Naive B cell (primary cell): ENCODE measurements around the gene HOXD11. TPM values are rescaled to one million over a fixed set of nuclear protein-coding genes. Genes with fewer than 3 reads are reported as not detected.

Source experiments
- ATAC-seq, 2 donors: fragments of 150-1000 bp; cut with Tn5 transposase; 2 replicates each; pipeline ENCODE4 v1.10.0; 2021; ENCODE audit warnings: low read depth in 2 of 2, mild to moderate bottlenecking in 2 of 2, moderate library complexity in 2 of 2
- DNase-seq: peaks from one replicate; pipeline ENCODE4 v3.0.0; 2022
- H3K27ac Mint-ChIP-seq, 6 donors: one replicate each; pipeline ENCODE4 v1.8.0; 2020 to 2022; ENCODE audit warnings: mild to moderate bottlenecking in 6 of 6, mixed read lengths in 6 of 6, moderate library complexity in 5 of 6, inconsistent platforms in 2 of 6
- H3K27me3 Mint-ChIP-seq, 3 donors: one replicate each; pipeline ENCODE4 v1.8.0; 2021 to 2022; ENCODE audit warnings: mixed read lengths in 3 of 3, mild to moderate bottlenecking in 1 of 3
- H3K36me3 Mint-ChIP-seq, 2 donors: one replicate each; pipeline ENCODE4 v1.8.0; 2020 to 2022; ENCODE audit warnings: mixed read lengths in 2 of 2, inconsistent platforms in 1 of 2, mild to moderate bottlenecking in 1 of 2
- H3K4me1 Mint-ChIP-seq, 3 donors: one replicate each; pipeline ENCODE4 v1.8.0; 2020 to 2022; ENCODE audit warnings: mixed read lengths in 3 of 3, inconsistent platforms in 1 of 3, mild to moderate bottlenecking in 1 of 3, moderate library complexity in 1 of 3
- H3K4me3 Mint-ChIP-seq, 8 donors: one replicate each; pipeline ENCODE4 v1.8.0; 2020 to 2022; ENCODE audit warnings: mild to moderate bottlenecking in 8 of 8, mixed read lengths in 8 of 8, moderate library complexity in 8 of 8, inconsistent platforms in 2 of 8
- H3K9me3 Mint-ChIP-seq, 7 donors: one replicate each; pipeline ENCODE4 v1.8.0; 2020 to 2022; ENCODE audit warnings: mixed read lengths in 7 of 7, mild to moderate bottlenecking in 5 of 7, inconsistent platforms in 2 of 7, moderate library complexity in 1 of 7
- polyA plus RNA-seq, 6 donors: library from polyadenylated mRNA; unstranded; fragments of 300-500 nt; fragmentation: Illumina TruSeq; gene quantifications; one replicate each; pipeline ENCODE4 v1.2.3, GENCODE V29; 2021; ENCODE audit warnings: low read depth in 6 of 6

The HOXD11 gene
- polyA plus RNA-seq, 6 donors from 2014 or later = not detected

DNA sequence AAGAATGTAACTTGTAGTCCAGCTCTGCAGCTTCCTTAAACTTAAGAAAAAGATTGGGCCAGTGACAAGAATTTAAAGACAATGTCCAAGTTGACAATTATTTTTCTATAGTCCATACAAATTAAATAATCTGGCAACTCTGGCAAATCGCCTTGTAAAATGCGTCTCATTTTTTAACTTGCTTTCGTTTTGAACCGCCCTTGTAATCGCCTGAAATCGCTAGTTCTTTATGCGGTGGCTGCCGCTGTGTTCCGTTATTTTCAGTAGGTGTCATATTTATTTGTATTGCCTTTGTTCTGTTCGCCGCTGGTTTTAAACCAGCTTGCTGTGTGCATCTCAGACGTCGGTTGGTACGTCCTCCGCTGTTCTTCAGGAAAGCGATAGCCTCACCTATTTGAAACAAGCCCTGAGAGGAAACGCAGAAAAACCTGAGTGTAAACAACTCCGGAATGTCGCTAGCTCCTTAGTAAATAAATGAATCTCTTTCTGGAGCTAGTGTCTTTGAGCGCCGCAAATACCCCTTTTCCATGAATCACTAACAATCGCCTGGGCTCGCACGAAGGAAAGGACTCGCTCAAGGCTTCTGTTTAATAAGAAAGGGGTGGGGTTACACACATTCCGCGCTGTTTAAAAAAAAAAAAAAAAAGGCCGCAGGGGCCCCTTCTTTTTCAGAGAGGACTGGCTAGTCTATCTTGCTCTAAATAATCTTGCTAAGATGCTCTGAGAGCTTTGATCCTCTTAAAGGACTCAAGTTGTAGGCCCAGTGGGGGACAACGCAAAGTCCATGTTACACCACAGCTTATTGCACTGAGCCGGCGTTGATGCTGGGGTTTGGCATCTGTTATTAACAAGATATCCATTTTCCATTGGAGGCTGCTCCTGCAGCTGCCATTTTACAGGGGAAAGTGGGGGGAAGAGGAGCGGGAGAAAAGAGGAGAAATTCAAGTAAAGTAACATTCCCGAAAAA is 25.4 kb downstream of the HOXD11 start:
- peak overlapping the region in 2 of 6 donors; percentile 88 to 93 for H3K27ac Mint-ChIP-seq
- ATAC-seq (no peak), DNase-seq (no peak)
- peaks cover 76 to 79% (median 77%) of the 10 kb centered on the region in 3 donors for H3K27me3 Mint-ChIP-seq
- peaks cover 0 to 18% (median 12%) of the 10 kb centered on the region in 7 donors for H3K9me3 Mint-ChIP-seq
- H3K4me3 Mint-ChIP-seq = peak overlapping the region; percentile 10 to 88 (median 84)
- H3K4me1 Mint-ChIP-seq = peaks cover 37 to 44% (median 43%) of the 10 kb centered on the region in 3 donors
- H3K36me3 Mint-ChIP-seq = peaks cover 4 to 12% of the 10 kb centered on the region in 2 donors

DNA sequence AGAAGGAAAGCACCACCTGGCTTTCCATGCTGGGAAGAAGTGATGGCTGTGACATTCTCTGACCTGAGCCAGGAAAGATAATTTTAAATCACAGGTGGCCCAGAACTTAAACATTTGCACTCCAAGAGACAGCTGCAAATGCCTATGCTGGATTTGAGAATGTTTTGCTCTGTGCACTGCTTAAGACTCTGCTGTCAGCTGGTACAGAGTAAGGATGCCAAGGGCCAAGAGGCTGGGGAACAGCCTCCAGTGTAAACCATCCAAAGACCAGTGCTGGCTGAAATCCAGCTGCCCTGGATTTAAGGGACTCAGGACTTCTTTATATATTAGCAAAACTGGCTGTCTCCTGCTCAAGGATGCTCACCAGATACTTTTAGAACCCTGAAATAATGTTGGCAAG is 26.3 kb downstream of the HOXD11 start:
- no peak overlapping the region for H3K27ac Mint-ChIP-seq
- peaks cover 1 to 22% (median 12%) of the 10 kb centered on the region in 7 donors for H3K9me3 Mint-ChIP-seq
- H3K36me3 Mint-ChIP-seq = peaks cover 4 to 15% of the 10 kb centered on the region in 2 donors
- no peak overlapping the region for H3K4me3 Mint-ChIP-seq
- DNase-seq (no peak), ATAC-seq (no peak)
- H3K27me3 Mint-ChIP-seq = peaks cover 76 to 79% (median 77%) of the 10 kb centered on the region in 3 donors
- peaks cover 33 to 38% (median 36%) of the 10 kb centered on the region in 3 donors for H3K4me1 Mint-ChIP-seq

DNA sequence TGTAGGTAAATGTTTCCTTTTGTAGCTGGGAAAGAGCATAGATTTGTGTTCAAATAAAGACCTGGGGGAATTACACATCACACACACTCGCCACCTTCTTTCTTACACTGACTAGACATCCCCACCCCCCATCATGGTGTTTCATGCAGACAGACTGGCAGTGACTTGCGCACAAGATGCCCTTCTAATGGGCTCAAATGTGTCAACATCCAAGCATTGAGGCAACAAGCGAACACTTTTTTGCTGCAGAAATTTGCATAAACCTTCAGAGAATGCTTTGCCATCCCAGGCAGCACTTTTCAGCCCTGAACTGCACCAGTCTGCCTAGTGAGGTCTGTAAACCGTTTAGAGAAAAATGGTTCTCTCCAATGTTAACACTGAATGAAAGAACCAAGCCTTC is 27.0 kb downstream of the HOXD11 start:
- H3K27ac Mint-ChIP-seq = no peak overlapping the region
- peaks cover 4 to 21% of the 10 kb centered on the region in 2 donors for H3K36me3 Mint-ChIP-seq
- H3K27me3 Mint-ChIP-seq = peaks cover 77 to 79% (median 78%) of the 10 kb centered on the region in 3 donors
- H3K4me3 Mint-ChIP-seq = peak overlapping the region in 2 of 8 donors; percentile 1 to 33
- ATAC-seq = no peak
- peaks cover 29 to 35% (median 30%) of the 10 kb centered on the region in 3 donors for H3K4me1 Mint-ChIP-seq
- H3K9me3 Mint-ChIP-seq = peaks cover 4 to 29% (median 12%) of the 10 kb centered on the region in 7 donors
- DNase-seq = no peak

DNA sequence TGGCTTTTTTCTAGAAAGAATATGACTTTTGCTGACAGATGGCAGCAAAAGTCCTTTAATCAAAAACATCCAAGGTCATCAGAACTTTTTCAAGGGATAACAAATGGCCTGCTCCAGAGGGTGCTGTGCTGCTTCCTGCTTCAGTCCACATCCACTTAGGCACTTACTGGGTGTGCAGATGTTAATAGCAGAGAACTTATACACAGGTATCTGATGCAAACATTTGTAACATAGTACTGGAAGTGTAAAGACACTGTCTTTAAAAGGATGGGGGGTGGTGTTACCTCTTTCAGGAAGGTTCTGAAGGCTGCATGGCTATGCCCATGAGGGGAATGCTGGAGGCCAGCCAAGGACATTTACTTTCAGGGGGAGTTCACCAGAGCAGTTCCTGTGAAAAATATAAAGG is 28.0 kb downstream of the HOXD11 start:
- H3K4me1 Mint-ChIP-seq = peaks cover 27 to 38% (median 30%) of the 10 kb centered on the region in 3 donors

DNA sequence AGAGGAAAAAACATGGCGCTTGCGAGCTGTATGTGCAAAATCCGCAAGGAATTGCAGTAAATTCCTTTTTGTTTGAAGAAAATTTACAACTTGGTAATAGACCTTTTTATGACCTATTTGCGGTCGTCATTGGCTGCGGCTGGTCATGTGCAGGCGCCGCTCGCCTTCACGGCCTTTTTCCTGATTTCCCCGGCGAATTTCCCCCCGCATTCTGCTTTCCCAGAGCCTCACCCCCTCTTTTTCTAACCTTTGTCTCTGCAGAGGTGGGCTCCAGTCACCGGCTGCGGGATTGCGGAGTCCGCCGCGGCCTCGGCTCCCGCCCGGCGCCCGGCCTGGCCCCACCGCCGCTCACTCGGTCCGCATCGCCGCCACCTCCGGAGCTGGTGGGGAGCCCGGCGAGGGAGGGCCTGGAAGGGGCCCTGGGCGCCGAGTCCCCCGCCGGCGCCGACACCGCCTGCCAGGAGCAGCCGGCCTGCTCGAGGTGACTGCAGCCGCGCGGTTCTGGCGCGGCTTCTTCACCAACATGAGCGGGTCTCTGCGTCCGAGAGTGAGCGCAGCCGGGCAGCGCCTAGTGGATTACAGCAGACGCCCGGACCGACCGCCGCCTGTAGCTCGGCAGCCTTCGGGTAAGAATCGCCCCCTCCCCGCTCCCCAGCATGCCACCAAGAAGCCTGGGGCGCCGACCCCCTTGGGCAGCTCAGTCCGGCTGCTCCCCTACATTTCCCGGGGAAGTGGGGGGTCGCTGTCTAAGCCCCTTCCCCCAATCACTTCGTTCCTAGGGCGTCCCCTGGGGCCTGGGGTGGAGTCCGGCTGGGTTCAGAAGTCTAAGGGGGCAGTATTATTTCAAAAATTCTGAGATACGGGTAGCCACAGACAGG is 29.5 kb downstream of the HOXD11 start:
- peaks cover 81 to 84% (median 81%) of the 10 kb centered on the region in 3 donors for H3K27me3 Mint-ChIP-seq
- DNase-seq (no peak), ATAC-seq (no peak)
- H3K36me3 Mint-ChIP-seq = peaks cover 4 to 33% of the 10 kb centered on the region in 2 donors
- peaks cover 4 to 41% (median 19%) of the 10 kb centered on the region in 7 donors for H3K9me3 Mint-ChIP-seq
- H3K4me1 Mint-ChIP-seq = peaks cover 27 to 39% (median 31%) of the 10 kb centered on the region in 3 donors
- peak overlapping the region in 6 of 8 donors; percentile 41 to 78 (median 50) for H3K4me3 Mint-ChIP-seq
- H3K27ac Mint-ChIP-seq = peak overlapping the region in 1 of 6 donors; percentile 89

More for the DNA sequence above, 28.0 kb downstream of the HOXD11 start:
- H3K36me3 Mint-ChIP-seq = peaks cover 4 to 26% of the 10 kb centered on the region in 2 donors
- peaks cover 4 to 39% (median 16%) of the 10 kb centered on the region in 7 donors for H3K9me3 Mint-ChIP-seq
- no peak overlapping the region for H3K27ac Mint-ChIP-seq
- peaks cover 83 to 86% (median 83%) of the 10 kb centered on the region in 3 donors for H3K27me3 Mint-ChIP-seq
- no peak for DNase-seq
- no peak for ATAC-seq
- H3K4me3 Mint-ChIP-seq = peak overlapping the region in 3 of 8 donors; percentile 52 to 78 (median 77)

DNA sequence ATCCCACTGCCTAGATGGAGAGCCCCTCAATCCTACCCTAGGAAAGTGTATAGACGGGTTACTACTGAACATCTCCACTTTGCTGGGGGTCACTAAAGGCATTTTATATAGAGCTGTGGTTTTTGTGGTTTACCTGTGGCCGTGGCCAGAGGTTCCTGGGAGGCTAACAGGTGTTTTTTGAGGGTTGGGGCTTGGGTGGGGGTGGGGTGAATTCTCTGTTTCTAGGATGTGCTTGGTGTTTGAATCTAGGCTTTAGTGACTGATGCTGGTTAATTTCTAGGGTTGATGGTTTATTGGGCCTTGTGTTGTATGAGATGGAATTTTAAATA is 30.1 kb downstream of the HOXD11 start:
- Mint-ChIP-seq H3K27ac (no peak overlapping the region), H3K27me3 (peaks cover 83 to 85% (median 84%) of the 10 kb centered on the region in 3 donors), H3K4me1 (peaks cover 25 to 36% (median 29%) of the 10 kb centered on the region in 3 donors), H3K4me3 (peak overlapping the region in 3 of 8 donors; percentile 21 to 47 (median 25)), H3K36me3 (peaks cover 3 to 35% of the 10 kb centered on the region in 2 donors), H3K9me3 (peaks cover 4 to 40% (median 19%) of the 10 kb centered on the region in 7 donors)
- DNase-seq (no peak), ATAC-seq (no peak)

DNA sequence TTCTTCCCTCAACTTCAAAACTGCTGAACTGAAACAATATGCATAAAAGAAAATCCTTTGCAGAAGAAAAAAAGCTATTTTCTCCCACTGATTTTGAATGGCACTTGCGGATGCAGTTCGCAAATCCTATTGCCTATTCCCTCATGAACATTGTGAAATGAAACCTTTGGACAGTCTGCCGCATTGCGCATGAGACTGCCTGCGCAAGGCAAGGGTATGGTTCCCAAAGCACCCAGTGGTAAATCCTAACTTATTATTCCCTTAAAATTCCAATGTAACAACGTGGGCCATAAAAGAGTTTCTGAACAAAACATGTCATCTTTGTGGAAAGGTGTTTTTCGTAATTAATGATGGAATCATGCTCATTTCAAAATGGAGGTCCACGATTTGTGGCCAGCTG is 30.8 kb downstream of the HOXD11 start:
- Mint-ChIP-seq H3K27me3 (peaks cover 80 to 84% (median 82%) of the 10 kb centered on the region in 3 donors), H3K4me1 (peaks cover 19 to 30% (median 26%) of the 10 kb centered on the region in 3 donors), H3K36me3 (peaks cover 0 to 35% of the 10 kb centered on the region in 2 donors), H3K4me3 (peak overlapping the region in 1 of 8 donors; percentile 25), H3K27ac (peak overlapping the region in 2 of 6 donors; percentile 62 to 66), H3K9me3 (peaks cover 4 to 36% (median 17%) of the 10 kb centered on the region in 7 donors)
- DNase-seq = no peak
- ATAC-seq = no peak

DNA sequence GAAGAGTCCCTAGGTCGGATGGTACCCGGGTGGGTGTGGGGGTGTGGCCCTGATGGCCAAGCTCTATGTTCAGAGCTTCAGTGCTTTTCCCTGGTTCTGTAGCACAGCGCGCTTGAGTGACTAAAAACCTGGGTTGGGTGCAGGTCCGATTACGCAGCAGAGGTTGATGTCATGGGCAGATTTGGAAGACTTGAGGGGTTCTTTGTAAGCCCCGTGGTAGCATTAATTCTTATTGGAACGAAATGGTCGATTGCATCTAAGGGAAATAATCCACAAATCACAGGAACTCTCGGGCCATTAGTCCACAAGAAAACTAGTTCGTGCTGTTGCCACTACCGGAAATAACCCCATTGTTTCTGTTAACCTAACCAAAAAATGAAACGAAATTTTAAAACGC is 31.4 kb downstream of the HOXD11 start:
- Mint-ChIP-seq H3K4me1 (peaks cover 16 to 28% (median 26%) of the 10 kb centered on the region in 3 donors), H3K9me3 (peaks cover 4 to 36% (median 15%) of the 10 kb centered on the region in 7 donors), H3K4me3 (peak overlapping the region in 6 of 8 donors; percentile 23 to 48 (median 30)), H3K27me3 (peaks cover 80 to 86% (median 84%) of the 10 kb centered on the region in 3 donors), H3K27ac (peak overlapping the region in 3 of 6 donors; percentile 49 to 95 (median 62)), H3K36me3 (peaks cover 0 to 35% of the 10 kb centered on the region in 2 donors)
- DNase-seq (no peak), ATAC-seq (no peak)

DNA sequence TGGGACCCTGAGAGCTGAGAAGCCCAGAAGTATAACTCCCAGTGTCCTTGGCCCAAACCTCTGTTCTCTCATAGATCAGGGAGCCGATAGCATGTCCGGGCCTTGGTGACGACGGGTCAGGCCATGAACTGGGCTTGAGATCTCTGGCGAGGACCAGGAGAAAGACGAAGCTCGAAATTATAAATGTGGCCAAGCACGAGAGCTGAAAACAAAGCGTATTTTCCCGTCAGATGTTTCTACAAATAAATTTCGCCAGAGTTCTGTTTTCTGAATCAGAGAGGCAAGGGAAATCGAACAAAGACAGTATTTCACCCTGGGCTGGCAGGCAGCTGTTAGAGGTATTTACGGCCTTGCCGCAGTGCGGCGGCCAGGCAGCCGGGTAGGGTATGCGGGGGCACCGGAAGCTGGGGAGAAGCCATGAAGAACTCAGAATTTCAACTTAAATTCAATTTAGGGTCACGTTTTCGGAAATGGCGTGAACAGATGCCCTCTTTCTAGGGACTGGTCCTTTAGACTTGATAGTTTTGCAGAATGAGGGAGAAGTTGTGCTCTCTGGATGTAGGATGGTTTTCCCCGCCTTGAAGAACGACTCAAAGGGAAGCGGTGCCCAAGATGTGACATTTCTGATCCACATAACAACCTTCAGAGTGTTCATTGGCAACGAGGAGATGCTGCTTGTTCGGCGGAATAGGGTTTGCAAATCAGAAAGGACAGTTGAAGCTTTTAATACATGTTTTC is 32.0 kb downstream of the HOXD11 start:
- Mint-ChIP-seq H3K27me3 (peaks cover 79 to 86% (median 84%) of the 10 kb centered on the region in 3 donors), H3K27ac (peak overlapping the region in 3 of 6 donors; percentile 44 to 95 (median 62)), H3K4me1 (peaks cover 16 to 28% (median 26%) of the 10 kb centered on the region in 3 donors), H3K36me3 (peaks cover 0 to 35% of the 10 kb centered on the region in 2 donors), H3K9me3 (peaks cover 4 to 32% (median 16%) of the 10 kb centered on the region in 7 donors), H3K4me3 (peak overlapping the region in 5 of 8 donors; percentile 23 to 57 (median 42))
- no peak for ATAC-seq
- DNase-seq = no peak

DNA sequence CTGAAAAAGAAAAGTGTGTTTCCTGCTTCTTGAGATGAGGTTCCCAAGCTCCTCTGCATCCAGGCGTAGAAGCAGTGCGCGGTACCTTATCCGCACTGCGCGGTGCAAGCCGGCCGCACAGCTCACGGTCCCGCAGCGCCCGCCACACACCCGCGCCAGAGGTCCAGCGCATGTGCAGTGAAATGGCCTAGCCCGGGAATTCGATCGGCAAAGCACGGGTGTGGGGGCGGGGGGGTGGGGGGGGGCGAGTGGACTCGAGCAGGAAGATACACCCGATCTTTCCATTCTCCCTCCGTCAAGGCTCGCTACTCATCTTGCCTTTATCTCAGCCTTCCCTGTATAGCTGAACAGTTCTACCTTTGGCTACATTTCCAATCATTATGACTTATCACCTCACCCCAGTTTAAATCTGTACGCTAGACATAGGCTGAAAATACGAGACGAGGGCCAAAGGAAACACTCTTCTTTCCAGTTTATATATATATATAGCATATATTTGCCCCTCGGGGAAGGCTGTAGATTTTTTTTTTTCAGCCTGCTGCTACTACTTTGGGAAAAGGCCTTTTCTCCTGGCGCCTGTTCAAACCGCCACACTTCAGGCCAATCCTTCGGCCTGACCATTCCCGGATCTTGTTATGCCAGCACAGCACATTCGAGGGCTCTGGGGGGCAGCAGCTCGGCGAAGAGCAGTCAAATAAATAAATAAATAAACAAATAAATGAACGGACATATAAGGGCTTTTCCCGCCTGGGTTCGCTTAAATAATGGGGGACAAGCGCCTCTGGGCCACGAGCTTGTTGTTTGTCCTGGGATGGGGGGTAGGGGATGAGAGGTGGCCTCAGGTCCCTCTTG is 32.8 kb downstream of the HOXD11 start:
- peaks cover 16 to 28% (median 26%) of the 10 kb centered on the region in 3 donors for H3K4me1 Mint-ChIP-seq
- no peak for DNase-seq
- peak overlapping the region in 3 of 8 donors; percentile 16 to 70 (median 47) for H3K4me3 Mint-ChIP-seq
- peaks cover 4 to 37% (median 16%) of the 10 kb centered on the region in 7 donors for H3K9me3 Mint-ChIP-seq
- peaks cover 0 to 35% of the 10 kb centered on the region in 2 donors for H3K36me3 Mint-ChIP-seq
- H3K27me3 Mint-ChIP-seq = peaks cover 77 to 88% (median 86%) of the 10 kb centered on the region in 3 donors
- peak overlapping the region in 1 of 6 donors; percentile 95 for H3K27ac Mint-ChIP-seq
- no peak for ATAC-seq

DNA sequence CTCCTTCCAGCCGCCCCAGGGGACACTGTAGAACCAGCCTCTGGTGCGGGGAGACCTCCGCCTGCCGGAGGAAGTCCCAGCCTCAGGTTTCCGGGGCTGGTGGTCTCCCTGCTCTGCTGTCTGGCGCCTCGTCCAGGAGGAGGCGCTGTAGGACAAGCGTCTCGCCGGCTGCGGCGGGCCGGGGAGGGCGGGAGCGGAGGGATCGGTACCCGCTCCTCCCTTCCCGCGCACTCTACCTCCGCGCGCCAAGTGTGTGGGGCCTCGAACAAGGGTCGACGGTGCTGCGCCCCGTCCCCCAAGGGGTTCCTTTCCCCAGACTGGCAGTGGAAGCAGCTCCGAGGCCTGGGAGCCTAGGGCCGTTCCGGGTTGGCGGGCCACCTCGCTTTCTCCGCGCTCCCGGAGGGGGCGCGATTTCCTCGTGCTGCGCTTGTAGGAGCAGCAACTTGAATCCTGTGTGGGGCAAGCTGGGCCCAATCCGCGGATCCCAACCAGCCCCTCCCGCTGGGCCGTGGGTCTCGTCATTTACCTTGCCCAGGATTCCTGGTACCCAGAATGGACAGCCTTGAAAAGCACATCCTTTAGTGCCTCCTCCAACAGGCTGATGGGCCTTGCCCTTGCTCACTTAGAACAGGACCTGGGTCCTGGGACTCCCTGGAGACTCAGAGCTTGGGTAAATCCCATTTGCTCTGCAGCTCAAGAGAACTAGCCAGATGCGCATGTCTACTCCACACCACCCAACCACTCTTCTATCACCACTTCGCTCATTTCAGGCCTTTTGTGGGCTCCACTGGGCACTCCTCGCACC is 33.6 kb downstream of the HOXD11 start:
- H3K27ac Mint-ChIP-seq = peak overlapping the region in 3 of 6 donors; percentile 9 to 84 (median 71)
- peaks cover 4 to 39% (median 16%) of the 10 kb centered on the region in 7 donors for H3K9me3 Mint-ChIP-seq
- H3K36me3 Mint-ChIP-seq = peaks cover 0 to 28% of the 10 kb centered on the region in 2 donors
- H3K27me3 Mint-ChIP-seq = peaks cover 77 to 88% (median 86%) of the 10 kb centered on the region in 3 donors
- DNase-seq = no peak
- H3K4me1 Mint-ChIP-seq = peaks cover 14 to 26% (median 21%) of the 10 kb centered on the region in 3 donors
- peak; percentile 60 to 63 for ATAC-seq
- peak overlapping the region in 6 of 8 donors; percentile 16 to 69 (median 22) for H3K4me3 Mint-ChIP-seq
